ENCODE results near the gene HOXA2.
A peak's percentile ranks its signal among the peaks of the same experiment; 100 is the strongest.

The HOXA2 gene

DNA sequence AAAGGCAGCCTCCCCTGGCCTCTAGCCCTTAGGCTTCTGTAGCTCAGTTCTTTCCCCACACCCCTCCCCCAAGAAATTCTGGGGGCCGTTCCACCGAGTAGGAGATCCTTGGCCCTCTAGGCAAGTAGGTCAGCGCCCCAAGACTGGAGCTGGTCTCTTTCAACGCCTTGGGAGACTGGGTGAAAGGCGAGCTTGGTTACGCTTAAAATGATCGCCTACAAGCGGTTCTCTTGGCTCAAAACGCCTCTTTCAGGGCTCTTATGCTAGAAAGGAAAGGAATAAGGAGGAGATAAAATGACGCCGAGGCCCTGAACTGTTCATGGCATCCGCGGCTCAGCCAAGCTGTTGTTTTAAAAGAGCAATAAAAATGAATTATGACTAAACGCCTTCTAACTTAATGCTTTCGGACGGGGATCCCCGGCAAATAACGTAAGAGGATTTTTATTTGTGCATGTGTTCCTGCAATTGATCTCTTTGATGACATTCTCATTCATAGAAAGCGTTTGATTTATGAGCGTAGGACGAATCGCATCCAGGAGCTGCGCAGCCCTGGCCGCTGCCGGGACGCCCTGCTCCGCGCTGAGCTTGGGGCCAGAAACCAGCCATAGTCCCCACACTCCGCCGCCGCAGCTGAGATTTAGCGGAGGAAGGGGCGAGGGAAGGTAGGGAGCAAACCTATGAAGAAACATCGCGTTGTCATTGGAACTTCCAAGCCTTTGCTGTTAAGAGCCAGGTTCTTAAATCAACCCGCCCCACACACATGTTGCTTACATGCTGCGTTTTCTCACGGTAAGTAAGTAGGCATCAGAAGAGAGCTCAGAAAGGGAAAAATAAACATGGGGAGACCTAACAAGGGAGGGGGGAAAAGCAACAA lies 3.7 kb downstream of the HOXA2 start:
- no peak for DNase-seq (ENCODE audit: low read depth in 2 of 2)

DNA sequence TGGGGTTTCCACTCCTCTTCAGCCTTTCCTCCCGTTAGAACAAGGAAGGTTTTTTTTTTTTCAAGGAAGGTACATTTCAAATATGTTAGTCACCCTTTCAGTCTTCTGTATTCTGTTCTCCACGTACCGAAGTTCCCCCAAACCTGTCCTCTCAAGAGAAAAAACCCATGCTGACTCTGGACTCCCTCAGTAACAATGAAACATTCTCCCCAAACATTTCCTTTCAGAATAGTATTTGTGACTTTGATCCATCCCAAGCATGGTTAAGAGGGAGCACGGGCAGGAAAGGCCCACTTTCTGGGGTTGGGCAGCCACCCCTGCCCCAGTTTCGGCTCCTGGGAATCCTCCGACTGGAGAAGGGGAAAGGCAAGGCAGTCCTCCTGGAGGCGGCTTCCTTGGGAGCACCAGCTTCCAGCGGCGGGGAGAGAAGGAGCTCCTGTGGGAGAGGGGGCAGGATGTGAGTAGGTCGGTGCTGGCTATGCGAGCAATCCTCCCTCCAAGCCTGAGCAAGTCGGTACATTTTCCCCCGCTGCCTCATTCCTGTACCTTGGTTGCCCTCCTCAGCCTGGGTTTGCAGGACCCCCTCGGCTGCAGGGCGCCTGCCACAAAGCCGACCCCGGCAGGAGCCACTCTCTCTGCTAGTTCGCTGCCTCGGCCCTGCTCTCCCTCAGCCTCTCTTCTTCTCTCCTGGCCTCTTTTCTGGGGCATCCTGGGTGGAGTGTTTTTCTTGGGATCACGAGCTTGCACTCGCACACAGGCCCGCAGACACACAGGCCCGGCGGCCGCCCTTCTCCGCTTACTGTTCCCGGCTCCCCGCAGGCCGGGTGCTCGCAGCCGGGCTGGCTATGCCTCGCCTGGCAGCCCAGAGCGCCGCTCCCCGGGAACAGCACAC lies 4.6 kb downstream of the HOXA2 start:
- no peak for DNase-seq (ENCODE audit: low read depth in 2 of 2)

DNA sequence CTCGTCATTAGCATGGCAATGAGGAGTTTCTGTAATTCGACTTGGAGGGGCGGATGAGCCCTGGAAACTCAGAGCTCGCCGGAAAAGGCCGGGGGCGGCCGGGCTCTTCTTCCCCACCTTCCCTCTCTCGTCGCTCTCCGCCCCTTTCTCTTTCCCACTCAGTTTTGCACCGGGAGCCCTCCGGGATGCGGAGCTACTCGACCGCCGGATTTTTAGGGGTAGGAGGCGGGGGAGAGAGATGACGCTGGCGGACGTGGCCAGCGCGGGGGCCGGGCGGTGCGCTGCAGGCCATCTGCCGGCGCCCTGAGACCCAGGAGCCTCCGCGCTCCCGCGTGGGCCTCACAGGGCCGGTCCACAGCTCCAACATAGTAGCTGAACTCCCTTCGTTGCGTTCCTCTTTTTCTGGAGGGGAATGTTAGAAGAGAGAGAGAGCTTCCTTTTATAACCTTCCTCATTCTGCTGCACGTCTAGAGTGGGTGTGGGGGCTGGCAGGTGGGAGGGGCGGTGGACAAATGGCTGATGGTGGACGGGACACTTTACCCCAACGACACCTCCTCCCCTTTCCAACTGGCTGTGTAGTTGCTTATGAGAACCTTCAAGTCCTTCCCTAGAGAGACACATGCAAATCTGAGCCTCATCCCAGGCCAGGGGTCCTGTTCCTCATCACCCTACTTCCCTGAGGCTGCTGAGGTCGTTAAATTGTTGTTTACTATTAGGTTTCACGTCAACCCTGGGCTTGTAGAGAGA lies 5.5 kb downstream of the HOXA2 start:
- no peak for DNase-seq (ENCODE audit: low read depth in 2 of 2)

DNA sequence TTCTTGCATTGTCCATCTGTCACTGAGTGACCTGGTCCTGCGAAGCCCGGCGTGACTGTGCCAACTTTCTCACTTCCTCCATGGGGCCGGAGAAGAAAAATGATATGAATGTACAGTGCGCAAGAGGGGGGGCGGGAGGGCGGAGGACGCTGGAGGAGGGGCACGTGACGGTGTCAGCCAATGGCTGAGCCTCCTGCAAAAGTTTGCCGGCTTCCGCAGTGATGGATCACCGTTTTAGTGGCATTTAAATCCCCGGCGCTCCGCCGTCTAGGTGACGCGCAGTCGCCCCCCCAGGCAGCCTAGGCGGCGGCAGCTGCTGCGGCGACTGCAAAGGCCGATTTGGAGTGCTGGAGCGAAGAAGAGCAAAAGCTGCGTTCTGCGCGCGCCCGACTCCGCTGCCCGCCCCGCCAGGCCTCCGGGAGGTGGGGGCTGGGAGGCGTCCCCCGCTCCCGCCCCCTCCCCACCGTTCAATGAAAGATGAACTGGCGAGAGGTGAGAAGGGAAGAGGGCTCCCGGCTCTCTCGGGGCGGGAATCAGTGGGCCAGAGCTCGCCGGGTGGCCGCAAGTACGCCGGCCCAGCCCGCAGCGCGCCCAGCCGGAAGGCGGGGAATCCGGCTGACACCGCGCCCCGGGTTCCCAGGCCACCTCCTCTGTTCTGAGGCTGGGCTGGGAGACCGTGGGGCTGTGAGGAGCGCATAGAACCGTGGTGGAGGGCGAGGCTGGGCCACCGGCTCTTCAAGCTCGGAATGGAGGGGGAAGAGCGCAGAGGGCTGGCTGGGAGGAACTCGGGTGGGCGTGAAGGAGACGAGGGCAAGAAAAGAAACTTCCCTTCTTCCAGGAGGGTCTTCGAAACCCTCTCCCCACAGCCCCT lies 6.4 kb downstream of the HOXA2 start, which contains the start of gene HOXA1:
Gene HOXA1 (minus strand): TSS at position 104 of the 871 bp plus-strand sequence. CDS start 88 bp downstream, at position 16.
- DNase-seq (ENCODE audit: low read depth in 2 of 2), result peak; percentile 52 to 61

DNA sequence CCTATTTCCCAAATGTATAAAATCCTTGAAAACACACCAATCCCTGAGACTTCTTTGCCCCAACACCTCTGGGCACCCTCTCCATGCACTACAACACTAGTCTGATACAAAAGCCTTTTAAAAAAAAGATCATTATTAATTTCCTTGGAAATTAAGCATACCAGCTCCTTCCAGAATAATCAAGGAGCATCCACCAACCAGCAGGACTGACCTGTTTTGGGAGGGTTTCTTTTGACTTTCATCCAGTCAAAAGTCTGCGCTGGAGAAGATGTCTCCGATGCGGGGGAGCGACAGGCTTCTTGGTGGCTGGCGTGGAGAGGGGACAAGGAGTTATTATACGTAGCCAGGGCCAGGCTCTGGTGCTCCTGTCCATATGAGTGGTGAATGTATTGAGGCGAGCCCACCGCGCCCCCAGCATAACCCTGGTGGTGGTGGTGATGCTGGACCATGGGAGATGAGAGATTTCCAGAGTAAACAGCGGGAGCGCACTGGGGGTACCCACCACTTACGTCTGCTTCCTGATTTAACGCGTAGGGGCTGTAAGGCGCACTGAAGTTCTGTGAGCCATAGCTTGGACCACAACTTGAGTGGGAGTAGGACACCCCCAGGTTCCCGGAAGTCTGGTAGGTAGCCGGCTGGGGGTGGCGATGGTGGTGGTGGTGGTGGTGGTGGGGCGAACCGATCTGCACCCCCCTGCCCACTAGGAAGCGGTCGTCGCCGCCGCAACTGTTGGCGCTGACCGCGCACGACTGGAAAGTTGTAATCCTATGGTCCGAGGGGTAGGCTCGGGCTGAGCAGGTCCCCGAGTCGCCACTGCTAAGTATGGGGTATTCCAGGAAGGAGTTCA lies 7.2 kb downstream of the HOXA2 start:
- no peak for DNase-seq (ENCODE audit: low read depth in 2 of 2)

DNA sequence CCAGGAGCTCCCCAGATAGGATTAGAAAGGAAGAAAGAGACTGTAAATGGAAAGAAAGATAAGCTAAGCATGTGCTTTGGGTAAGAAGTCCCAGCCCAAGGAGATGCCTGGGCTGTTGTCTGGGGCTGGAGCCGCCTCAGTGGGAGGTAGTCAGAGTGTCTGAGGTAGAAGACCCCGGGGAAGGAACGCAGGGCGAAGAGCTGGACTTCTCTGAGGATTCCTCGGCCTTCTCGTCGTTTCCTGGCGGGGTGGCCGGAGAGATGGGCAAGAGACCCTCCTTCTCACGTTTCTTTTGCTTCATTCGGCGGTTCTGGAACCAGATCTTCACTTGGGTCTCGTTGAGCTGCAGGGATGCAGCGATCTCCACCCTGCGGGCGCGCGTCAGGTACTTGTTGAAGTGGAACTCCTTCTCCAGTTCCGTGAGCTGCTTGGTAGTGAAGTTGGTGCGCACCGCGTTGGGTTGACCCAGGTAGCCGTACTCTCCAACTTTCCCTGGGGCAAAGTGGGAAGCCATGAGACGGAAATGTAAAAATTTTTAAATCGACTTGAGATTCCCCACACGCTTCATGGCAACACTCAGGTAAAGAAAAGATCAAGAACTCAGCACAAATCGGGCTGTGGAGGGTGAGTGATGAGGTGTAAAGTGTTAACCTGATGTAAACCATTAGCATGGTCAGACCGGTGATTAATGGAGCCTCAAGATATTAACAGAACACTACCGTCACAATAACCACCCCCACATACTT lies 8.0 kb downstream of the HOXA2 start:
- DNase-seq (ENCODE audit: low read depth in 2 of 2), result no peak

DNA sequence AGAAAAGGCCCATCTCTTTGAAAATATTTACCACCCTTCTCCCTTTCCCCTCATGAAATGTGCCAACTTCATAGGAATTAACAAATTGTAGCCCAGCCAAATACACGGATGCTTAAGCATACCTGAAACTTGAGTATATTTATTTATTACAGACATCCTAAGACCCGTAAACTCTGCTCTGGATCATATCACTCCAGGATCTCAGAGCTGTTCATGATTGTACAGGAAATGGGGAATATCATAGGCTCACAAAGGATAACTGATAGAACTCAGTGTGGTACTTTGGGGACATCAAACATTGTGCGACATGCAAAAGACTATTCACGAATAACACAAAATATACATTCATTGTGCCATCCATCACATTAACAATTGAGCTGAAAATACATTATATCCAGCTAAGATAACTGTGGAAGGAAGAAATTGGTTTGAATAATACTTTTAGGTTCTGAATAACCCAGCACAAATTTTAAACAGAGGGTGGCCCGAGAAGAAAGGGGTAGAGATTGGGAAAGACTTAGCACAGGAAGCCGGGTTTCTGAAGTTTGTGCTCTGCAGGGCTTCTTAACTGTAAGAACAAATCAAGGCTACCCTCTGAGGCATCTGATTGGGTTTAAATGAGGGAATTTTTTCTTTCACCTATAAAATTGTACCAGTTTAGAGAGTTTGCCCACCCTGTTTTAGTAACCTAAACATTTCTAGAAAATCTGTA lies 9.1 kb downstream of the HOXA2 start:
- no peak for DNase-seq (ENCODE audit: low read depth in 2 of 2)

DNA sequence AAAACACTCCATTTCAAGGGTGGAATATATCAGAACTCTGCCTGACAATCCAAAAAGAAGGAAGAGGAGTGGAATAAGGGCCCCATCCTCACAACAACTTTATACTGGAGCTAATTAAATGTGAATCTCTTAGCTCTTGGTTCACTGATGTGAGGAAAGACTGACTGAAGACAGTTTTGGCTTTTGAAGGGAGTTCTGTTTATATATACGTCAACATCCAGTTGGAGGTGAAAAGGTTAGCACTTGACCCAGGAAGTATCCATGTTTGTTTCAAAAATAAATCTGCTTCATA lies 9.7 kb downstream of the HOXA2 start:
- DNase-seq (ENCODE audit: low read depth in 2 of 2), result no peak

DNA sequence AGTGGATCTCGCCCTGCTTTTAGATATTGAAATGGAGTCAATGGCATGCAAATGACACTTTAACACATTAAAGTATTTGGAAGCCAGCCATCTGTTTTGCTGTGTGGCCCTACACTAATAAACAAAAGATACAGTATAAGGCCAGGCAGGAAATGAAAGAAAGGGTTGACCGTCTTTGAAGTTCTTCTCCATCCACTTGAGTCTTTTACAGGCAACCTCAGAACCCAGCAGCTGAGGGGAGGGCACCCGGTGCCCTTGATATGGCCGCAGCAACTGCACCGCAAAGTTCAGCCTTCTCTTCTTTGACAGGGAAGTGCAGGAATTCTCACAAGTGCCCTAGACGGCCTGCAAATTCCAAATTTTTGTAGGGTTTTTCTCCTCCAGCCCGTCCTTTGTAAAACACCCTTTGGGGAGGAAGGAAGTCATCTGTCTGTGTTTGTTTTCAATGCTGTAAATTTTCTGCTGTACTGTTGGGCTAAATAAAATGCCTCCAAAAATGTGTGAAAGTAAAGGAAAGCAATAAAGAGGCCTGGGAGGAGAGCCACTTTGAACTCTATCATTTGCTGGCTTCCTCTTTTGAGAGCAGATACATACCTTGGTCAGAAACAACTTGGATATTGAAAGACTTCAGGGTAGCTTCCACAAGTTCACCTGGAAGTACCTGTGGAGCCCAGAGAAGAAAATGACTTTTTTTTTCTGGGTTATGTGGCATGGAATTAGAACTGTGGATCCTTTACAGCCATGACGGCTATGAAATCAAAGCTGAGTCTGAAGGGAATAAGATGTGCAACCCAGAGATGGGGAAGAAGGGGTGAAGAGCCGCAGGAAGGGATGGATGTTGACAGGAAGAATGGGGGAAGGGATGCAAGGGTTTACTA lies 10.3 kb downstream of the HOXA2 start:
- DNase-seq (ENCODE audit: low read depth in 2 of 2), result no peak

DNA sequence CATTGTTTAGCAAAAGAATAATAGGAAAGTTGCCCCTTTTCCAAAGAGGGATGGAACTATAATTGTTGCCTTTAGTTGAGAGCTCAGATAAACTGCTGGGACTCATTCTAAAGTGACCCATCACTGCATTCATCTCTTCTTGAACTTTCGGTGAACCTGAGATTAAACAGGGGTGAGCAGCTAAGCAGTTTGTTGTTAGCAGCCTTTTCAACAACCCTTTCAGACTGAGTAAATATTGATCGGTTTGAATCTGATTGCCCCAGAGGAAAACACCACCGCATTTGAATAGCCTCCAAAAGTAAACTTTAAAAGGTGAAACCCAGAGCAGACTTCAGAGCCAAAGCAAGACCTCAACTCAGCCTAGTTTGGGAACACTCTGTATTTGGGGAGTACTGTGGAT lies 11.4 kb downstream of the HOXA2 start:
- no peak for DNase-seq (ENCODE audit: low read depth in 2 of 2)

DNA sequence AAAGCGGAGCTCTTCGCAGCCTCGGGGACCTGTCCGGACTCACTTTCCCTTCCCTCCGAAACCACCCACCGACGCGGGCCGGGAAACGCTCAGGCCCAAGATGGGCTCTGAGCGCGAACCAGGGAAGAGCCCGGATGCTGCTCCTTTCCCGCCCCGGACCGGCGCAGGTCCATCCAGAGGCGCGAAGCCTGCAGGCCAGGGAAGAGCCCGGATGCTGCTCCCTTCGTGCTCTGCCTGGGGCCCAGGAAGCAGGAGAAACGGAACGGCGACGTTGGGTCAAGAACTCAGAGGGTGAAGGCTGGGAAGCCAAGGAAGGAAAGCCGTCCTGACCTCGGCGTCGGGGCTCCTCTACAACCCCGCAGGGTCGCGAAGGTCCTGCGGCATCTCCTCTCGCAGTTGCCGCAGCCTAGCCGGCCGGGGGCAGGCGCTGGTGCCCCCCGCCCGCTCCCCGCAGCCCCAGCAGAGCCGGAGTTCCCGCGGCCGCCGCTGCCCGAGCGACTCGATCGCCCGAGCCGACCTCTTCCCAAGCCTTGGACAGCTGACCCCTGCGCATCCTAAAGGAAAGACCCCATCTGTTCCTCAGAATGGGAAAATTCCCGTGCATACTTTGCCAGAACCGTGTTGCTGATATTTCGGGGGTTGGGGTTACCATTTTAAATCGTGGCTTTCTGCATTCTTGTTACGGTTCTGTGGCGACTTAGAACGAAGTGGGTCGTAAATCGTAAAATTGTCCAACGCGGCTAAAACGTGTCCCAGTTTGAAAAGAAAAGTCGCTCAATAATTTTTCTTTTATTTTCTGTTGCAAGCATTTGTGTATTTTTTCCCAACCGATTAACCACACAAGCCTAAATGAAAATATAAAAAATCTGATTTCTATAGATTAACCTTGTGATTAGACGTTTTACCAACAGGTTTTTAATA lies 14.2 kb downstream of the HOXA2 start:
- no peak for DNase-seq (ENCODE audit: low read depth in 2 of 2)

DNA sequence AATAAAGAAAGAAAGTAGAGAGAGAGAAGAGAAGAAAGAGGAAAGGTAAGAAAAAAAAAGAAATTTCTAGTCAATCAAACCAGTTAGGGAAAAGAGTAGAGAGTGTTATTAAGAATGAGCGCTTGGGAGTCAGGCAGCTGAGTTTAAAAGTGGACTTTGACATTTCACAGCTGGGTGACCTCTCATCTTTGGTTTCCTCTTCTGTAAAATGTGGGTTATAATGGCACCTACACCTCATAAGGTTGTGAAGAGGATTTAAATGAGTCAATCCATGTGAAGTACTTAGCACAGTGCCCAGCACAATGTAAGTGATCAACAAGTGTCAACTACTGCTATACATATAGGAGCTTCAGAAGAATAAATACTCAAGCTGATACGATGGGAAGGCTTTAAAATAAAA lies 18.8 kb downstream of the HOXA2 start:
- no peak for DNase-seq (ENCODE audit: low read depth in 2 of 2)

DNA sequence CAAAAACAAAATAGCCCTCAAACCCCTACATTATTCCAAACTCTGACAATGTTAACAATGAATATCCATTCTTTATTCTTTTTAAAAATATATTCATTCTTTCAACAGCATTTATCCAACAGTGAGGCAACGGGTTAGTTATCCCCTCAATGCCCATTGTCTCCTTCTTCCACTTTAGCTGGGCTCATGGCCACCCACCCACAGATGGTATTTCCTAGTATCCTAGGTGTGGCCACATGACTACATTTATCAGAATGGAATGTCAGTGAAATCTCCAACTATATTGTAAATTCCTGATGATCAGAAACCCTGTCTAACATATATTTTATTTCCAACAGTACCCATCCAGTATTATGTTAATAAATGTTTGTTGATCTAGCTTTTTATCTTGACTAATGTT lies 20.3 kb downstream of the HOXA2 start:
- no peak for DNase-seq (ENCODE audit: low read depth in 2 of 2)

DNA sequence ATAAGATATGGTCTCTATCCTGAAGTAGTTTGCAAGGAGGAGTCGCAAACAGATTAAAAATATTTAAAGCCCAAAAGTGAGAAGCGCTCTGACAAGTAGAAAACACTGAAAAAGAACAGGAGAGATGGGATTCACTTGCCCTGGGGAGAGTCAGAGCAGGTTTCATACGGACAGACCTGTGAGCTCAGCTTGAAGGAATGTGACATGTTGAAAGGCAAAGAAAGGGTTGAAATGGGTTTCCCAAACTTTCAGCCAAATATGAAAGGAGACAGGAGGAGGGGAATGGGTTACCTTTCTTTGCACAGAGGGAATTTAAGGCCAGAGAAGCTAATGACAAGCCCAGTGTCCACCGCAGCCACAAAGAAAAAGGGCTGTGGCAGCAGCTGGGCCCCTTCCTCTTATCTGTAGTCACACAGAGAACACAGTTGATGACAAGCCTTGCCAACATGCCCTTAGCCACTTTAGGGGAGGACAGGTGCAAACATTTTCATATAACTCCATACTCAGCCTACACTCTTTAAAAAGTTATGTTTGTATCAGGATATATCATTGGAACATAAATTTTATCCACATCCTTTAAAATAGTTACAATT lies 21.5 kb downstream of the HOXA2 start:
- DNase-seq (ENCODE audit: low read depth in 2 of 2), result no peak

DNA sequence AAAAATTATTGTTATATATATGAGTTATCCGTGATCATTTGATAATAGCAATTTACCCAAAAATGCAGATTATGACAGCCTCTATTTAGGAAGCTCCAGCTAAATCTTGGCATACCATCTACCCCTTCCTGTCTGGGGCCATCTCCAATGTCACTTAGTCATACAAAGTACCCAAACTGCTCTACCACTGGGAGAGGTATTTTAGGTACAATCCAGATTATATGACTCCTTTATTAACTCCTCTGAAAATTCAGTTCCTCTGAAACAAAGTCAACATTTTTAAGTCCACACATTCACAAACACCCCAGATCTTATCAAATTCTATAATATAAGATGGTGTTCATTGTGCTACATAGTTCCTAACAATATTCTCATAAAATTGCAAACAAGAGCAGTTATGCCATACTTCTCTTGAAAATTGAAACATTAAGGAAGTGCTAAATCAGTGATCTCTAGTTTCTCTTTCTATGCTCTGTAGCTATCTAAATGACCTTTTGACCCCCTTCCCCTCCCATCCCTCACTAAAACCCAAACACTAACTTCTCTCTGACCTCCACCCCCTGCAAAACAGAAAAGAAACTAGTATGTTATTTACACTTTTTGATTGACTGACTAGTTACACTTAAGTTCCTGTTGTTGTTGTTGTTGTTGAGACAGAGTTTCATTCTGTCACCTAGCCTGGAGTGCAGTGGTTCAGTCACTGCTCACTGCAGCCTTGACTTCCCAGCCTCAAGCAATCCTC lies 23.1 kb downstream of the HOXA2 start:
- DNase-seq (ENCODE audit: low read depth in 2 of 2), result no peak
